H9 (cell line): Measurements from ENCODE around the gene CTDSP2. TPM values are rescaled to one million over a fixed set of nuclear protein-coding genes. Genes with fewer than 3 reads are reported as not detected.

ENCODE experiments used
- DNase-seq: peaks from one replicate; pipeline ENCODE4 v3.0.0-alpha.2; 2017
- H2AFZ ChIP-seq: one replicate; pipeline ENCODE4 v1.6.1; 2013; ENCODE audit warnings: mild to moderate bottlenecking, low read length, control low read depth, moderate library complexity
- H2AK5ac ChIP-seq: 2 replicates; pipeline ENCODE4 v1.6.1; 2013; ENCODE audit warnings: low read length, control low read depth, mixed read lengths; ENCODE audit not compliant: insufficient read length
- H2BK120ac ChIP-seq: one replicate; pipeline ENCODE4 v1.6.1; 2013; ENCODE audit warnings: low read depth, mild to moderate bottlenecking, low read length, control low read depth, inconsistent platforms; ENCODE audit not compliant: poor library complexity, severe bottlenecking
- H2BK12ac ChIP-seq: 2 replicates; pipeline ENCODE4 v1.6.1; 2013; ENCODE audit warnings: low read length, control low read depth, mixed read lengths, low read depth; ENCODE audit not compliant: insufficient read length
- H2BK15ac ChIP-seq: 2 replicates; pipeline ENCODE4 v1.6.1; 2013; ENCODE audit warnings: low read depth, low read length, control low read depth
- H2BK20ac ChIP-seq: one replicate; pipeline ENCODE4 v1.6.1; 2013; ENCODE audit warnings: low read depth, mild to moderate bottlenecking, low read length, control low read depth, inconsistent platforms; ENCODE audit not compliant: poor library complexity, severe bottlenecking
- H2BK5ac ChIP-seq: 2 replicates; pipeline ENCODE4 v1.6.1; 2013; ENCODE audit warnings: low read length, control low read depth, mixed read lengths; ENCODE audit not compliant: insufficient read length
- H3K14ac ChIP-seq: 2 replicates; pipeline ENCODE4 v1.6.1; 2013; ENCODE audit warnings: low read length, control low read depth; ENCODE audit not compliant: insufficient read depth
- H3K18ac ChIP-seq: 2 replicates; pipeline ENCODE4 v1.6.1; 2013; ENCODE audit warnings: low read depth, mild to moderate bottlenecking, mixed read lengths, low read length, control low read depth; ENCODE audit not compliant: insufficient read length
- H3K23ac ChIP-seq: 2 replicates; pipeline ENCODE4 v1.6.1; 2013; ENCODE audit warnings: low read length, control low read depth, mixed read lengths, low read depth; ENCODE audit not compliant: insufficient read length
- H3K23me2 ChIP-seq: 2 replicates; pipeline ENCODE4 v1.6.1; 2013; ENCODE audit warnings: low read depth, mild to moderate bottlenecking, mixed read lengths, low read length, control low read depth; ENCODE audit not compliant: insufficient read length, poor library complexity, severe bottlenecking
- H3K27ac ChIP-seq: 2 replicates; pipeline ENCODE4 v1.5.1; 2013; ENCODE audit warnings: low read length, control low read depth, mixed read lengths, low read depth; ENCODE audit not compliant: insufficient read length
- H3K27me3 ChIP-seq: 2 replicates; pipeline ENCODE4 v1.6.1; 2013; ENCODE audit warnings: low read length, control low read depth, inconsistent platforms; ENCODE audit not compliant: insufficient read depth
- H3K4ac ChIP-seq: 2 replicates; pipeline ENCODE4 v1.6.1; 2013; ENCODE audit warnings: low read depth, mild to moderate bottlenecking, control low read depth, inconsistent platforms, low read length, moderate library complexity
- H3K4me1 ChIP-seq: 2 replicates; pipeline ENCODE4 v1.6.1; 2013; ENCODE audit warnings: low read length, control low read depth, inconsistent platforms; ENCODE audit not compliant: insufficient read depth
- H3K4me2 ChIP-seq: 2 replicates; pipeline ENCODE4 v1.6.1; 2013; ENCODE audit warnings: low read length, control low read depth, mixed read lengths; ENCODE audit not compliant: insufficient read length, insufficient read depth
- H3K56ac ChIP-seq: 2 replicates; pipeline ENCODE4 v1.6.1; 2013; ENCODE audit warnings: low read depth, mild to moderate bottlenecking, mixed read lengths, low read length, control low read depth; ENCODE audit not compliant: insufficient read length
- H3K79me1 ChIP-seq: 2 replicates; pipeline ENCODE4 v1.6.1; 2013; ENCODE audit warnings: low read depth, mild to moderate bottlenecking, moderate library complexity, low read length, control low read depth, inconsistent platforms; ENCODE audit not compliant: insufficient read depth, poor library complexity, severe bottlenecking
- H3K79me2 ChIP-seq: 2 replicates; pipeline ENCODE4 v1.6.1; 2013; ENCODE audit warnings: low read length, control low read depth, inconsistent platforms; ENCODE audit not compliant: insufficient read depth
- H3K9ac ChIP-seq: 2 replicates; pipeline ENCODE4 v1.6.1; 2013; ENCODE audit warnings: low read length, control low read depth, mixed read lengths; ENCODE audit not compliant: insufficient read length; ENCODE audit errors: extremely low read depth
- H3K9me3 ChIP-seq: one replicate; pipeline ENCODE4 v1.6.1; 2013; ENCODE audit warnings: low read depth, low read length, inconsistent platforms; ENCODE audit not compliant: control insufficient read depth
- H3T11ph ChIP-seq: one replicate; pipeline ENCODE4 v1.6.1; 2013; ENCODE audit warnings: mild to moderate bottlenecking, low read length, control low read depth, inconsistent platforms
- H4K20me1 ChIP-seq: one replicate; pipeline ENCODE4 v1.6.1; 2013; ENCODE audit not compliant: control insufficient read depth, insufficient read length, insufficient read depth
- H4K5ac ChIP-seq: 2 replicates; pipeline ENCODE4 v1.6.1; 2013; ENCODE audit warnings: low read depth, mild to moderate bottlenecking, mixed read lengths, low read length, control low read depth; ENCODE audit not compliant: insufficient read length
- H4K8ac ChIP-seq: replicated peaks from 2 replicates; pipeline ENCODE4 v1.6.1; 2013; ENCODE audit warnings: low read length, control low read depth, mixed read lengths, low read depth; ENCODE audit not compliant: insufficient read length
- H4K91ac ChIP-seq: 2 replicates; pipeline ENCODE4 v1.6.1; 2013; ENCODE audit warnings: low read depth, mild to moderate bottlenecking, moderate library complexity, mixed read lengths, low read length, control low read depth; ENCODE audit not compliant: insufficient read length
- H3K27ac Mint-ChIP-seq, 3 experiments: 2 replicates in 2 of 3; 3 replicates in 1 of 3; pipeline ENCODE4 v1.8.0; 2020 to 2021; ENCODE audit warnings: mixed read lengths in 3 of 3, mild to moderate bottlenecking in 1 of 3, moderate library complexity in 1 of 3
- H3K27me3 Mint-ChIP-seq: 2 replicates; pipeline ENCODE4 v1.8.0; 2021; ENCODE audit warnings: low read depth, mild to moderate bottlenecking, moderate library complexity, mixed read lengths
- H3K36me3 Mint-ChIP-seq, 3 experiments: 2 replicates in 2 of 3; 3 replicates in 1 of 3; pipeline ENCODE4 v1.8.0; 2020 to 2021; ENCODE audit warnings: low read depth in 3 of 3, mixed read lengths in 3 of 3; ENCODE audit not compliant: insufficient read depth in 1 of 3
- H3K4me1 Mint-ChIP-seq, 2 experiments: 2 replicates each; pipeline ENCODE4 v1.8.0; 2020; ENCODE audit warnings: mixed read lengths in 2 of 2
- H3K4me3 Mint-ChIP-seq, 2 experiments: 2 replicates in 1 of 2; 3 replicates in 1 of 2; pipeline ENCODE4 v1.8.0; 2020 to 2021; ENCODE audit warnings: mild to moderate bottlenecking in 2 of 2, mixed read lengths in 2 of 2, moderate library complexity in 1 of 2
- H3K9me3 Mint-ChIP-seq, 2 experiments: 2 replicates in 1 of 2; 3 replicates in 1 of 2; pipeline ENCODE4 v1.8.0; 2020; ENCODE audit warnings: mild to moderate bottlenecking in 2 of 2, mixed read lengths in 2 of 2, moderate library complexity in 1 of 2
- CTCF ChIP-seq: fragments of 200-600 bp; sonication (generic); conservative IDR thresholded peaks from 3 replicates; pipeline ENCODE4 v1.8.0; 2021; ENCODE audit warnings: antibody characterized with exemption, mild to moderate bottlenecking
- WGBS: extraction: QIAGEN DNeasy Blood & Tissue Kit; methylation state at CpG from one replicate; pipeline ENCODE4 v1.1.7; 2013; ENCODE audit warnings: missing lambda C conversion rate, low lambda C conversion rate, mixed read lengths; ENCODE audit not compliant: insufficient read length; ENCODE audit errors: extremely low coverage; 5-methylcytosine and 5-hydroxymethylcytosine counted together
- total RNA-seq: library from RNA; stranded (reverse); gene quantifications from 2 replicates; pipeline ENCODE4 v1.2.1, GENCODE V29; 2021

CTDSP2 gene
- total RNA-seq, 1 experiment from 2014 or later, result 103 TPM

- Histone ChIP-seq H2BK20ac (no peak overlapping the region), H3K79me2 (no peaks in the 10 kb centered on the region; the same call in 1 of the 2 replicates), H3K4me2 (no peak overlapping the region), H4K91ac (no peak overlapping the region), H4K5ac (no peak overlapping the region), H3T11ph (no peak overlapping the region), H3K18ac (no peak overlapping the region), H3K4me1 (no peaks in the 10 kb centered on the region), H3K9ac (no peak overlapping the region), H3K14ac (no peak overlapping the region), H2AK5ac (no peak overlapping the region), H4K20me1 (no peaks in the 10 kb centered on the region), H2BK15ac (no peak overlapping the region), H3K27me3 (no peaks in the 10 kb centered on the region), H3K4ac (no peak overlapping the region), H3K23ac (no peak overlapping the region), H2BK5ac (no peak overlapping the region), H3K27ac (no peak overlapping the region), H3K79me1 (no peaks in the 10 kb centered on the region), H3K56ac (no peak overlapping the region), H4K8ac (no peak overlapping the region), H3K23me2 (peaks cover 5% of the 10 kb centered on the region), H2AFZ (no peak overlapping the region), H2BK12ac (no peak overlapping the region), H3K9me3 (no peaks in the 10 kb centered on the region), H2BK120ac (no peak overlapping the region)
- Mint-ChIP-seq H3K27me3 (no peaks in the 10 kb centered on the region), H3K4me3 (peak overlapping the region; percentile 77 to 100), H3K9me3 (peaks cover 0 to 3% of the 10 kb centered on the region in 2 experiments; a peak in 2 of 5 replicates), H3K36me3 (peaks cover 23 to 44% (median 32%) of the 10 kb centered on the region in 3 experiments), H3K4me1 (peaks cover 4 to 7% of the 10 kb centered on the region in 2 experiments), H3K27ac (no peak overlapping the region)
- TF ChIP-seq CTCF, result no peak
- no CpG with 5 or more reads among the region's 11 CpGs for WGBS
- DNase-seq, result no peak
These were observed 62.7 kb downstream of the CTDSP2 start for GRCh38 chr12:57783861-57784260.
